SU-DHL-6 (cell line): ENCODE measurements around the gene SLC5A10.

Source experiments
- H2AFZ ChIP-seq: fragments of 200-600 bp; sonication (generic); 2 replicates; pipeline ENCODE4 v1.6.1; 2014; ENCODE audit warnings: low read depth, mild to moderate bottlenecking, moderate library complexity, mixed read lengths, antibody characterized with exemption, low read length; ENCODE audit not compliant: severe bottlenecking
- H3F3A ChIP-seq: fragments of 200-600 bp; shearing (Covaris generic); 2 replicates; pipeline ENCODE4 v1.6.0; 2016; ENCODE audit warnings: antibody characterized with exemption, mild to moderate bottlenecking; ENCODE audit not compliant: insufficient read depth
- H3K27ac ChIP-seq: fragments of 200-600 bp; sonication (generic); 2 replicates; pipeline ENCODE4 v1.5.1; 2016; ENCODE audit warnings: low read depth, mild to moderate bottlenecking, low read length, moderate library complexity, mixed read lengths
- H3K27me3 ChIP-seq: fragments of 200-600 bp; sonication (generic), shearing (Covaris generic); 2 replicates; pipeline ENCODE4 v1.6.0; 2014; ENCODE audit warnings: mild to moderate bottlenecking, low read length
- H3K36me3 ChIP-seq: fragments of 200-600 bp; sonication (generic); 2 replicates; pipeline ENCODE4 v1.6.1; 2014; ENCODE audit warnings: mild to moderate bottlenecking, low read length, mixed read lengths
- H3K4me2 ChIP-seq: fragments of 300-600, 200-600 bp; shearing (Covaris generic), sonication (generic); 2 replicates; pipeline ENCODE4 v1.6.0; 2014; ENCODE audit warnings: low read length, low read depth, mild to moderate bottlenecking; ENCODE audit not compliant: poor library complexity, severe bottlenecking
- H3K4me3 ChIP-seq: fragments of 200-600 bp; sonication (generic); 2 replicates; pipeline ENCODE4 v1.5.1; 2014; ENCODE audit warnings: antibody characterized with exemption, low read length, mild to moderate bottlenecking, mixed read lengths; ENCODE audit not compliant: insufficient read depth, poor library complexity, severe bottlenecking
- H3K79me2 ChIP-seq: fragments of 200-600 bp; sonication (generic); 2 replicates; pipeline ENCODE4 v1.6.1; 2014; ENCODE audit warnings: mild to moderate bottlenecking, low read length, moderate library complexity; ENCODE audit not compliant: insufficient read depth
- H3K9ac ChIP-seq: fragments of 200-600 bp; sonication (generic); 2 replicates; pipeline ENCODE4 v1.7.0; 2014; ENCODE audit warnings: mild to moderate bottlenecking, low read length
- H3K9me2 ChIP-seq: fragments of 200-600 bp; sonication (generic); replicated peaks from 2 replicates; pipeline ENCODE4 v1.6.1; 2014; ENCODE audit warnings: low read length; ENCODE audit not compliant: insufficient read depth
- H3K9me3 ChIP-seq: fragments of 200-600 bp; sonication (generic); 2 replicates; pipeline ENCODE4 v1.6.1; 2014; ENCODE audit warnings: low read length, mixed read lengths; ENCODE audit not compliant: insufficient read depth
- H4K20me1 ChIP-seq: fragments of 200-600 bp; sonication (generic); 2 replicates; pipeline ENCODE4 v1.6.1; 2014; ENCODE audit warnings: low read depth, mild to moderate bottlenecking, antibody characterized with exemption, low read length, moderate library complexity, mixed read lengths
- EZH2phosphoT487 ChIP-seq: fragments of 200-600 bp; sonication (generic), shearing (Covaris generic); conservative IDR thresholded peaks from 2 replicates; pipeline ENCODE4 v1.6.1; 2018; ENCODE audit warnings: mild to moderate bottlenecking, antibody characterized with exemption, low read length, moderate library complexity, mixed read lengths
- TF ChIP-seq, protein P1 (sequence below): fragments of 200-600 bp; sonication (generic); IDR thresholded peaks from one replicate; pipeline ENCODE4 v1.5.1; 2017; ENCODE audit warnings: antibody characterized with exemption, mild to moderate bottlenecking, low read length, moderate library complexity; ENCODE audit not compliant: insufficient read depth, poor library complexity, severe bottlenecking

Gene SLC5A10

GRCh38 chr17:18987230-18987610 is 35.3 kb downstream of the SLC5A10 start:
- no peak overlapping the region for H2AFZ ChIP-seq
- peaks cover 9% of the 10 kb centered on the region; the same call in 1 of the 2 replicates for H3K79me2 ChIP-seq
- no peaks in the 10 kb centered on the region for H3K27me3 ChIP-seq
- TF ChIP-seq, protein P1, sequence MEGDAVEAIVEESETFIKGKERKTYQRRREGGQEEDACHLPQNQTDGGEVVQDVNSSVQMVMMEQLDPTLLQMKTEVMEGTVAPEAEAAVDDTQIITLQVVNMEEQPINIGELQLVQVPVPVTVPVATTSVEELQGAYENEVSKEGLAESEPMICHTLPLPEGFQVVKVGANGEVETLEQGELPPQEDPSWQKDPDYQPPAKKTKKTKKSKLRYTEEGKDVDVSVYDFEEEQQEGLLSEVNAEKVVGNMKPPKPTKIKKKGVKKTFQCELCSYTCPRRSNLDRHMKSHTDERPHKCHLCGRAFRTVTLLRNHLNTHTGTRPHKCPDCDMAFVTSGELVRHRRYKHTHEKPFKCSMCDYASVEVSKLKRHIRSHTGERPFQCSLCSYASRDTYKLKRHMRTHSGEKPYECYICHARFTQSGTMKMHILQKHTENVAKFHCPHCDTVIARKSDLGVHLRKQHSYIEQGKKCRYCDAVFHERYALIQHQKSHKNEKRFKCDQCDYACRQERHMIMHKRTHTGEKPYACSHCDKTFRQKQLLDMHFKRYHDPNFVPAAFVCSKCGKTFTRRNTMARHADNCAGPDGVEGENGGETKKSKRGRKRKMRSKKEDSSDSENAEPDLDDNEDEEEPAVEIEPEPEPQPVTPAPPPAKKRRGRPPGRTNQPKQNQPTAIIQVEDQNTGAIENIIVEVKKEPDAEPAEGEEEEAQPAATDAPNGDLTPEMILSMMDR = no peak
- no peak for TF ChIP-seq EZH2phosphoT487
- H3K9me2 ChIP-seq = no peaks in the 10 kb centered on the region
- H3K27ac ChIP-seq = no peak overlapping the region
- H3K36me3 ChIP-seq = no peaks in the 10 kb centered on the region
- no peak overlapping the region for H3K4me3 ChIP-seq
- H3K9ac ChIP-seq = no peak overlapping the region
- H3F3A ChIP-seq = no peaks in the 10 kb centered on the region
- H3K9me3 ChIP-seq = no peaks in the 10 kb centered on the region
- H3K4me2 ChIP-seq = no peak overlapping the region
- H4K20me1 ChIP-seq = no peaks in the 10 kb centered on the region; the same call in 1 of the 2 replicates

DNA sequence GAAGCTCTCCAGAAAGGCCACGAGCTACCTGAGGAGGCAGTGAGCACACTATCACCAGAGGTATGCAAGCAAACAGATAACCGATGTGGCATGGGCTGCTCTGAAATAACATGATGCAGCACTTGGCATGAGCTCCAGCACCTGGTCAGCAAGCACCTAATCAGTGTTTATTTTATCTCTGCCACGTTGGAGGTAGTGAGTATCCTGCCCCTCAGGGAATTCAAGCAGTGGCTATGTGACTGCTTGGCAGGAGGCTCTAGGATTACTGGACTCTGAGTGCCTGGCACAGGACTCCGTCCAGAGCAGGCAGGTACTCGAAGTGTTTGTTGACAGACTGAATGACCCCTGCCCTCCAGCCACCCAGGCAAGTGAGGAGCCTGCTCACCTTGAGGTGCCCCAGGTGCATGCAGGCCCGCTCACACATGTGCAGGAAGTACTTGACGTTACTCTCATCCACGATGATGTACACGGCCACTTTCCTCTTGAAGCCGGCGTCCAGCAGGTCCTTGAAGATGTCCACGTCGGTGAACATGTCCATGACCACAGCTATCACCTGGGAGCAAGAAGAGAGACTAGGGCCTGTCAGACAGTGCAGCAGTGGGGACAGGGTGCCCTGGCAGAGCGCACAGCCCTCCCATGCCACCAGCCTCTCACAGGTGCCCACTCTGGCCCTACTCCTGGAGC is 36.0 kb downstream of the SLC5A10 start:
- Histone ChIP-seq H3K79me2 (peaks cover 12% of the 10 kb centered on the region; the same call in 1 of the 2 replicates), H3K9me3 (no peaks in the 10 kb centered on the region), H3K36me3 (no peaks in the 10 kb centered on the region), H3K4me3 (no peak overlapping the region), H4K20me1 (no peaks in the 10 kb centered on the region; the same call in 1 of the 2 replicates), H3K4me2 (no peak overlapping the region), H3K27me3 (no peaks in the 10 kb centered on the region), H3K9me2 (no peaks in the 10 kb centered on the region), H3F3A (no peaks in the 10 kb centered on the region), H3K9ac (no peak overlapping the region), H3K27ac (no peak overlapping the region), H2AFZ (no peak overlapping the region)
- TF ChIP-seq, protein P1 = no peak

DNA sequence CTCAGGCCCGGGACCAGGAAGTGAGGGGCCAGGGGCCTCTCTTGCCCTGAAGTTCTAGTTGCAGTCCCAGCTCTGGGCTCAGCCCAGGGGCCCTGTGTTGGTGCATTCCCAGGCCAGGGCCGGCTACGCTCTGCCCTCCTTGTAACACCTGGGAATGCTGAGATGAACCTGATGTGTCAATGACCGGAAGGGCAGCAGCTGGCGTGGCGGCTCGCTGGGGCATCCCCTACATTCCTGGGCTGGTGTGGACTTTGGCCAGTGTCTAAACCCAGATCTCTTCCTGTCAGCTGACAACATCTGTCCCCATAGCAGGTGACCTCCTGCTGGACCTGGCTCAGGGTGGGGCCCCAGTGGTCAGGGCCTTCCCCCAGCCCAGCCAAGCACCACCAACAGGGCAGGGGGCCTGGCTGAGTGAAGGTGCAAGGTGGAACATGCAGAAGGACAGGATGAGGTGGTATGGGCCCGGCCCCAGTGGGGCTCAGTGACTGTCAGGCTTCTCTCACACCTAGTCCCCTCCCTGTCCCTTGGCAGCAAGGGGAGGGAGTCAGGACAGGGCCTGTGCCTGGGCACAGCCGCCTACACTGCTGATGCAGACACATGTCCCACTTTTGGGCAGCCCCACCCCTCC is 36.7 kb downstream of the SLC5A10 start:
- no peak overlapping the region for H3K4me3 ChIP-seq
- TF ChIP-seq, protein P1 = no peak
- TF ChIP-seq EZH2phosphoT487 = no peak
- H3K36me3 ChIP-seq = no peaks in the 10 kb centered on the region
- no peaks in the 10 kb centered on the region for H3K9me2 ChIP-seq
- H3F3A ChIP-seq = no peaks in the 10 kb centered on the region
- H4K20me1 ChIP-seq = no peaks in the 10 kb centered on the region; the same call in 1 of the 2 replicates
- peaks cover 12% of the 10 kb centered on the region for H3K79me2 ChIP-seq
- no peaks in the 10 kb centered on the region for H3K9me3 ChIP-seq
- no peaks in the 10 kb centered on the region for H3K27me3 ChIP-seq
- H3K27ac ChIP-seq = no peak overlapping the region
- H2AFZ ChIP-seq = no peak overlapping the region
- H3K9ac ChIP-seq = no peak overlapping the region
- H3K4me2 ChIP-seq = no peak overlapping the region
